Tibial artery (tissue), 4 donors: ENCODE measurements around the gene KRT32.
A peak's percentile ranks its signal among the peaks of the same experiment; 100 is the strongest.

Source experiments
- DNase-seq, 2 donors: peaks; one replicate each; pipeline ENCODE4 v3.0.0-alpha.2; 2019
- H3K27ac ChIP-seq, 2 donors: fragments of 200-600 bp; sonication (generic) in 1 of 2; 1 replicate in 1 of 2; 2 replicates in 1 of 2; pipeline ENCODE4 v1.5.1; 2018 to 2019; ENCODE audit warnings: mild to moderate bottlenecking in 1 of 2
- H3K27me3 ChIP-seq, 2 donors: fragments of 200-600 bp; sonication (generic) in 1 of 2; one replicate each; pipeline versions ENCODE4 v1.5.1 to v1.6.0; 2016 to 2019
- H3K36me3 ChIP-seq, 3 donors: fragments of 200-600 bp; sonication (generic) in 2 of 3; one replicate each; pipeline ENCODE4 v1.5.1; 2016 to 2019; ENCODE audit warnings: mild to moderate bottlenecking in 2 of 3
- H3K4me1 ChIP-seq, 4 donors: fragments of 200-600 bp; sonication (generic) in 2 of 4; 1 replicate in 3 of 4; 2 replicates in 1 of 4; pipeline ENCODE4 v1.5.1; 2016 to 2019
- H3K4me3 ChIP-seq, 2 donors: fragments of 200-600 bp; sonication (generic) in 1 of 2; 1 replicate in 1 of 2; 2 replicates in 1 of 2; pipeline ENCODE4 v1.5.1; 2018 to 2019; ENCODE audit warnings: mild to moderate bottlenecking in 2 of 2
- H3K9me3 ChIP-seq, 3 donors: fragments of 200-600 bp; sonication (generic) in 1 of 3; one replicate each; pipeline ENCODE4 v1.5.1; 2016 to 2019
- CTCF ChIP-seq, 2 experiments: fragments of 200-600 bp in 1 of 2; fragments of 450-650 bp in 1 of 2; IDR thresholded peaks; one replicate each; pipeline ENCODE4 v1.5.1; 2017 to 2019; ENCODE audit warnings: antibody characterized with exemption in 2 of 2, mild to moderate bottlenecking in 1 of 2, moderate library complexity in 1 of 2
- intact Hi-C: fragments of 100-400 bp; cut with DNase I; formaldehyde crosslinking; loops from one replicate; pipeline ENCODE4 v1.15.0; 2023; ENCODE audit warnings: low total_unique reads

KRT32 gene

GRCh38 chr17:41468346-41468745 lies 1.2 kb upstream of the KRT32 start:
- intact Hi-C loops, result no loop called here

GRCh38 chr17:41467561-41467960 lies 375 bp upstream of the KRT32 start:
- H3K36me3 ChIP-seq, result no peaks in the 10 kb centered on the region
- H3K4me1 ChIP-seq, result no peaks in the 10 kb centered on the region
- H3K27me3 ChIP-seq, result peaks cover 0 to 10% of the 10 kb centered on the region in 2 donors
- no peak overlapping the region for H3K4me3 ChIP-seq
- H3K9me3 ChIP-seq, result peaks cover 0 to 6% (median 0%) of the 10 kb centered on the region in 3 donors
- intact Hi-C loops, result no loop called here
- H3K27ac ChIP-seq, result no peak overlapping the region
- TF ChIP-seq CTCF (IDR thresholded peaks at IDR 0.05), result no peak
- no peak for DNase-seq

More at GRCh38 chr17:41468346-41468745, 1.2 kb upstream of the KRT32 start:
- no peak for DNase-seq
- Histone ChIP-seq H3K4me1 (no peaks in the 10 kb centered on the region), H3K4me3 (no peak overlapping the region), H3K9me3 (peaks cover 0 to 6% (median 0%) of the 10 kb centered on the region in 3 donors), H3K36me3 (no peaks in the 10 kb centered on the region), H3K27ac (no peak overlapping the region), H3K27me3 (peaks cover 0 to 10% of the 10 kb centered on the region in 2 donors)
- no peak for TF ChIP-seq CTCF (IDR thresholded peaks at IDR 0.05)

- TF ChIP-seq CTCF (IDR thresholded peaks at IDR 0.05), result no peak
- intact Hi-C loops, result no loop called here
- H3K36me3 ChIP-seq, result no peaks in the 10 kb centered on the region
- H3K4me3 ChIP-seq, result no peak overlapping the region
- no peak overlapping the region for H3K27ac ChIP-seq
- H3K27me3 ChIP-seq, result peaks cover 0 to 12% of the 10 kb centered on the region in 2 donors
- peaks cover 0 to 6% (median 0%) of the 10 kb centered on the region in 3 donors for H3K9me3 ChIP-seq
- peak in 1 of 2 donors; percentile 80 for DNase-seq
- no peaks in the 10 kb centered on the region for H3K4me1 ChIP-seq
Measured at GRCh38 chr17:41464682-41465081, 2.5 kb downstream of the KRT32 start.

- peaks cover 0 to 12% of the 10 kb centered on the region in 2 donors for H3K27me3 ChIP-seq
- no peaks in the 10 kb centered on the region for H3K4me1 ChIP-seq
- intact Hi-C loops, result no loop called here
- no peak for DNase-seq
- H3K36me3 ChIP-seq, result no peaks in the 10 kb centered on the region
- no peak for TF ChIP-seq CTCF (IDR thresholded peaks at IDR 0.05)
- no peak overlapping the region for H3K27ac ChIP-seq
- H3K4me3 ChIP-seq, result no peak overlapping the region
- peaks cover 0 to 6% (median 0%) of the 10 kb centered on the region in 3 donors for H3K9me3 ChIP-seq
Measured at GRCh38 chr17:41464173-41464572, 3.0 kb downstream of the KRT32 start.

- TF ChIP-seq CTCF (IDR thresholded peaks at IDR 0.05), result no peak
- no peak overlapping the region for H3K4me3 ChIP-seq
- no peaks in the 10 kb centered on the region for H3K4me1 ChIP-seq
- intact Hi-C loops, result no loop called here
- no peak for DNase-seq
- no peaks in the 10 kb centered on the region for H3K36me3 ChIP-seq
- H3K27ac ChIP-seq, result no peak overlapping the region
- H3K27me3 ChIP-seq, result peaks cover 0 to 10% of the 10 kb centered on the region in 2 donors
- H3K9me3 ChIP-seq, result peaks cover 0 to 6% (median 0%) of the 10 kb centered on the region in 3 donors
Measured at GRCh38 chr17:41463746-41464145, 3.4 kb downstream of the KRT32 start.

- no peaks in the 10 kb centered on the region for H3K4me1 ChIP-seq
- DNase-seq, result no peak
- H3K4me3 ChIP-seq, result no peak overlapping the region
- no peaks in the 10 kb centered on the region for H3K36me3 ChIP-seq
- intact Hi-C loops, result no loop called here
- H3K27me3 ChIP-seq, result peaks cover 0 to 9% of the 10 kb centered on the region in 2 donors
- H3K27ac ChIP-seq, result no peak overlapping the region
- H3K9me3 ChIP-seq, result no peaks in the 10 kb centered on the region
- TF ChIP-seq CTCF (IDR thresholded peaks at IDR 0.05), result no peak
Measured at GRCh38 chr17:41462705-41463104, 4.5 kb downstream of the KRT32 start.
